ENCODE measurements around the gene SCO2.
"Not testable (repeated sequence)": the region's sequence is repeated elsewhere in the genome, so short reads cannot be mapped to it uniquely, and the experiment has no call there.

Gene SCO2

GRCh38 chr22:50520184-50520583 is 5.2 kb downstream of the SCO2 start:
- DNase-seq (ENCODE audit: low read depth), result not testable (repeated sequence)

- no peak for DNase-seq (ENCODE audit: low read depth)
Observed at GRCh38 chr22:50519151-50519550, 6.2 kb downstream of the SCO2 start.

GRCh38 chr22:50518606-50519005 is 6.8 kb downstream of the SCO2 start:
- DNase-seq (ENCODE audit: low read depth), result no peak

- no peak for DNase-seq (ENCODE audit: low read depth)
Observed at GRCh38 chr22:50517495-50518260, 7.7 kb downstream of the SCO2 start.

GRCh38 chr22:50516891-50517290 is 8.5 kb downstream of the SCO2 start:
- no peak for DNase-seq (ENCODE audit: low read depth)

GRCh38 chr22:50516068-50516467 is 9.3 kb downstream of the SCO2 start:
- DNase-seq (ENCODE audit: low read depth), result no peak

- no peak for DNase-seq (ENCODE audit: low read depth)
Observed at GRCh38 chr22:50513175-50513574, 12.2 kb downstream of the SCO2 start.

GRCh38 chr22:50508897-50509296 is 16.5 kb downstream of the SCO2 start:
- DNase-seq (ENCODE audit: low read depth), result no peak

- peak; percentile 87 for DNase-seq (ENCODE audit: low read depth)
Observed at GRCh38 chr22:50507991-50508884, 17.2 kb downstream of the SCO2 start, which contains the start of gene NCAPH2. NCAPH2 (plus strand) TSS chr22:50508224; CDS start chr22:50508338, 114 bp downstream.

- no peak for DNase-seq (ENCODE audit: low read depth)
Observed at GRCh38 chr22:50507421-50507990, 17.9 kb downstream of the SCO2 start, which contains the start of gene LMF2. LMF2 (minus strand) TSS chr22:50507702; CDS start chr22:50507675, 27 bp downstream.

GRCh38 chr22:50506611-50507420 is 18.6 kb downstream of the SCO2 start:
- DNase-seq (ENCODE audit: low read depth), result no peak

GRCh38 chr22:50505776-50506610 is 19.4 kb downstream of the SCO2 start:
- no peak for DNase-seq (ENCODE audit: low read depth)

GRCh38 chr22:50505276-50505775 is 20.1 kb downstream of the SCO2 start:
- DNase-seq (ENCODE audit: low read depth), result no peak

GRCh38 chr22:50504369-50505211 is 20.8 kb downstream of the SCO2 start:
- DNase-seq (ENCODE audit: low read depth), result no peak

GRCh38 chr22:50503475-50504145 is 21.8 kb downstream of the SCO2 start:
- no peak for DNase-seq (ENCODE audit: low read depth)

GRCh38 chr22:50502628-50503474 is 22.5 kb downstream of the SCO2 start:
- no peak for DNase-seq (ENCODE audit: low read depth)

GRCh38 chr22:50502096-50502495 is 23.3 kb downstream of the SCO2 start:
- DNase-seq (ENCODE audit: low read depth), result no peak

GRCh38 chr22:50500452-50500851 is 24.9 kb downstream of the SCO2 start:
- no peak for DNase-seq (ENCODE audit: low read depth)

Data from HS-5 (cell line).